Central memory CD4-positive, alpha-beta T cell (primary cell): Measurements from ENCODE around the gene LARP4B.

Experiments
- DNase-seq: peaks from one replicate; pipeline ENCODE4 v3.0.0; 2022

Gene LARP4B

GRCh38 chr10:923844-924523 is 7.5 kb downstream of the LARP4B start:
- no peak for DNase-seq

- DNase-seq = no peak
Measured at GRCh38 chr10:921471-922414, 9.8 kb downstream of the LARP4B start.

GRCh38 chr10:920450-920849 is 11.1 kb downstream of the LARP4B start:
- DNase-seq = no peak

- DNase-seq = no peak
Measured at GRCh38 chr10:919481-919880, 12.0 kb downstream of the LARP4B start.

GRCh38 chr10:917999-918398 is 13.5 kb downstream of the LARP4B start:
- DNase-seq = no peak

GRCh38 chr10:917416-917720 is 14.1 kb downstream of the LARP4B start:
- DNase-seq = no peak

- DNase-seq = no peak
Measured at GRCh38 chr10:916716-917415, 14.6 kb downstream of the LARP4B start.

GRCh38 chr10:909831-910230 is 21.7 kb downstream of the LARP4B start:
- no peak for DNase-seq

- no peak for DNase-seq
Measured at GRCh38 chr10:905972-906371, 25.5 kb downstream of the LARP4B start.

GRCh38 chr10:905503-905902 is 26.0 kb downstream of the LARP4B start:
- no peak for DNase-seq

GRCh38 chr10:904403-904802 is 27.1 kb downstream of the LARP4B start:
- DNase-seq = no peak

GRCh38 chr10:898141-898540 is 33.4 kb downstream of the LARP4B start:
- no peak for DNase-seq

- DNase-seq = no peak
Measured at GRCh38 chr10:896982-897381, 34.5 kb downstream of the LARP4B start.

GRCh38 chr10:895324-895723 is 36.2 kb downstream of the LARP4B start:
- DNase-seq = no peak

GRCh38 chr10:878895-879294 is 52.6 kb downstream of the LARP4B start:
- no peak for DNase-seq

GRCh38 chr10:878333-878759 is 53.2 kb downstream of the LARP4B start:
- no peak for DNase-seq

GRCh38 chr10:876438-876837 is 55.1 kb downstream of the LARP4B start:
- DNase-seq = no peak

- no peak for DNase-seq
Measured at GRCh38 chr10:873020-873419, 58.5 kb downstream of the LARP4B start.

- no peak for DNase-seq
Measured at GRCh38 chr10:871951-872403, 59.5 kb downstream of the LARP4B start.

GRCh38 chr10:870564-871166 is 60.8 kb downstream of the LARP4B start:
- no peak for DNase-seq

- no peak for DNase-seq
Measured at GRCh38 chr10:869171-869570, 62.3 kb downstream of the LARP4B start.

GRCh38 chr10:867807-868206 is 63.7 kb downstream of the LARP4B start:
- no peak for DNase-seq

- DNase-seq = no peak
Measured at GRCh38 chr10:866577-866941, 64.9 kb downstream of the LARP4B start.
